GM18505 (cell line): ENCODE measurements around the gene FBXL14.

Source experiments
- ATAC-seq: cut with Tn5 transposase; IDR thresholded peaks from one replicate; pipeline ENCODE4 v1.9.1; 2021; ENCODE audit not compliant: unreplicated experiment
- POLR2A ChIP-seq: IDR thresholded peaks from 4 replicates; pipeline ENCODE4 v1.6.1; 2011; ENCODE audit warnings: borderline replicate concordance; ENCODE audit not compliant: insufficient read depth, insufficient read length; ENCODE audit errors: extremely low read depth

The FBXL14 gene

GRCh38 chr12:1553987-1554982 is 40.1 kb downstream of the FBXL14 start:
- ATAC-seq: peak; percentile 90
- no peak for TF ChIP-seq POLR2A

- no peak for ATAC-seq
Measured at GRCh38 chr12:1553536-1553935, 40.8 kb downstream of the FBXL14 start.

GRCh38 chr12:1552911-1553491 is 41.4 kb downstream of the FBXL14 start:
- no peak for ATAC-seq
- no peak for TF ChIP-seq POLR2A

More at GRCh38 chr12:1553536-1553935, 40.8 kb downstream of the FBXL14 start:
- TF ChIP-seq POLR2A: no peak

GRCh38 chr12:1552171-1552570 is 42.2 kb downstream of the FBXL14 start:
- no peak for TF ChIP-seq POLR2A
- ATAC-seq: no peak

- ATAC-seq: no peak
- no peak for TF ChIP-seq POLR2A
Measured at GRCh38 chr12:1551496-1551895, 42.9 kb downstream of the FBXL14 start.

- ATAC-seq: no peak
- no peak for TF ChIP-seq POLR2A
Measured at GRCh38 chr12:1546931-1547640, 47.3 kb downstream of the FBXL14 start.

GRCh38 chr12:1544996-1545700 is 49.2 kb downstream of the FBXL14 start:
- no peak for TF ChIP-seq POLR2A
- no peak for ATAC-seq

- no peak for ATAC-seq
- TF ChIP-seq POLR2A: no peak
Measured at GRCh38 chr12:1542599-1542998, 51.8 kb downstream of the FBXL14 start.

- ATAC-seq: no peak
- no peak for TF ChIP-seq POLR2A
Measured at GRCh38 chr12:1540690-1541089, 53.7 kb downstream of the FBXL14 start.

GRCh38 chr12:1539135-1539534 is 55.2 kb downstream of the FBXL14 start:
- no peak for ATAC-seq

GRCh38 chr12:1536817-1537216 is 57.6 kb downstream of the FBXL14 start:
- no peak for ATAC-seq
- no peak for TF ChIP-seq POLR2A

More at GRCh38 chr12:1539135-1539534, 55.2 kb downstream of the FBXL14 start:
- TF ChIP-seq POLR2A: no peak

GRCh38 chr12:1534748-1535147 is 59.6 kb downstream of the FBXL14 start:
- no peak for ATAC-seq
- no peak for TF ChIP-seq POLR2A
